Transverse colon (tissue), 4 donors: ENCODE measurements around the gene WIPF1. TPM values are rescaled to one million over a fixed set of nuclear protein-coding genes. Genes with fewer than 3 reads are reported as not detected.

Experiments used
- DNase-seq: peaks from one replicate; pipeline ENCODE4 v3.0.0-alpha.2; 2019
- H3K27ac ChIP-seq, 4 donors: fragments of 200-600 bp; sonication (generic); 2 replicates each; pipeline ENCODE4 v1.5.1; 2016 to 2018; ENCODE audit warnings: inconsistent platforms in 4 of 4
- H3K27me3 ChIP-seq: fragments of 200-600 bp; sonication (generic); 2 replicates; pipeline ENCODE4 v1.5.1; 2017; ENCODE audit warnings: inconsistent platforms
- H3K36me3 ChIP-seq, 4 donors: fragments of 200-600 bp; sonication (generic); 2 replicates each; pipeline ENCODE4 v1.5.1; 2017 to 2019; ENCODE audit warnings: inconsistent platforms in 4 of 4
- H3K4me1 ChIP-seq, 4 donors: fragments of 200-600 bp; sonication (generic); 2 replicates each; pipeline ENCODE4 v1.5.1; 2017 to 2020; ENCODE audit warnings: inconsistent platforms in 4 of 4
- H3K4me3 ChIP-seq, 4 donors: fragments of 200-600 bp; sonication (generic); 1 replicate in 1 of 4; 2 replicates in 3 of 4; pipeline versions ENCODE4 v1.5.1 to v1.6.1; 2017 to 2019; ENCODE audit warnings: inconsistent platforms in 4 of 4
- H3K9me3 ChIP-seq, 2 donors: fragments of 200-600 bp; sonication (generic); 2 replicates each; pipeline ENCODE4 v1.5.1; 2017 to 2019; ENCODE audit warnings: inconsistent platforms in 2 of 2
- EP300 ChIP-seq: sonication (generic); formaldehyde crosslinking; IDR thresholded peaks from one replicate; pipeline ENCODE4 v1.6.1; 2017; ENCODE audit warnings: antibody characterized with exemption, low read depth
- POLR2A ChIP-seq: fragments of 450-650 bp; IDR thresholded peaks from one replicate; pipeline ENCODE4 v1.6.1; 2016; ENCODE audit warnings: antibody characterized with exemption, mild to moderate bottlenecking, moderate library complexity
- POLR2AphosphoS5 ChIP-seq, 3 donors: sonication (generic); formaldehyde crosslinking; IDR thresholded peaks; one replicate each; pipeline ENCODE4 v1.6.1; 2016; ENCODE audit warnings: antibody characterized with exemption in 3 of 3
- WGBS, 2 donors: methylation state at CpG; one replicate each; pipeline ENCODE4 v1.1.5; 2018; ENCODE audit warnings: low coverage in 1 of 2; 5-methylcytosine and 5-hydroxymethylcytosine counted together
- in situ Hi-C, 4 donors: fragments of 200-750 bp; cut with MboI; loops; one replicate each; pipeline versions ENCODE4 v1.15.0 to v1.15.1; 2017; ENCODE audit warnings: low sequenced_read_pairs in 3 of 4, low pct_ligation_motif_present in 1 of 4, low pct_unique_long_range_greater_than_20kb in 1 of 4
- intact Hi-C: fragments of 100-400 bp; cut with DNase I; formaldehyde crosslinking; loops from one replicate; pipeline ENCODE4 v1.15.1; 2023; ENCODE audit warnings: low total_unique reads
- total RNA-seq, 4 donors: library from RNA; depleted of rRNA; stranded (reverse); fragments of >200 nt; gene quantifications; one replicate each; pipeline ENCODE4 v1.1.0, GENCODE V29; 2016
- TF ChIP-seq, protein P1 (sequence below), 5 experiments: fragments of 200-600 bp in 3 of 5; fragments of 450-650 bp in 2 of 5; sonication (generic) in 3 of 5; IDR thresholded peaks; 1 replicate in 2 of 5; 2 replicates in 3 of 5; pipeline ENCODE4 v1.5.1; 2016 to 2017; ENCODE audit warnings: antibody characterized with exemption in 5 of 5, inconsistent platforms in 3 of 5, mild to moderate bottlenecking in 2 of 5, moderate library complexity in 1 of 5

Gene WIPF1
- total RNA-seq, 4 donors from 2014 or later: 8.5 to 32.6 (median 16.1) TPM

DNA sequence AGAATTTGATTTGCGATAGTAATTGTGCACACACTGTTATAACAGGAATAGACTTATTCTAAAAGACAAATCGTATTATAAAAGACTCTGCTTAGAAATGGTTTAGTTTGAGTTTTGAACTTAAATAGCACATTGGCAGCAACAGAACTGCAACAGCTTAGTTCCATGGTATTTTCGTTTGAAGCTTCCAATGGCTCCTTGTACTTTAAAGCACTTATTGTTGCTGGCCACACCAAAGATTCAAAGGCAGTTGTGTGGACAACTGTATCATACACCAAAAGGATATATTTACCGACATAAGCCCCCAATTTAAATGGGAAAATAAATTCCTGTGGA lies 627 bp downstream of the WIPF1 start:
- no peak for DNase-seq

DNA sequence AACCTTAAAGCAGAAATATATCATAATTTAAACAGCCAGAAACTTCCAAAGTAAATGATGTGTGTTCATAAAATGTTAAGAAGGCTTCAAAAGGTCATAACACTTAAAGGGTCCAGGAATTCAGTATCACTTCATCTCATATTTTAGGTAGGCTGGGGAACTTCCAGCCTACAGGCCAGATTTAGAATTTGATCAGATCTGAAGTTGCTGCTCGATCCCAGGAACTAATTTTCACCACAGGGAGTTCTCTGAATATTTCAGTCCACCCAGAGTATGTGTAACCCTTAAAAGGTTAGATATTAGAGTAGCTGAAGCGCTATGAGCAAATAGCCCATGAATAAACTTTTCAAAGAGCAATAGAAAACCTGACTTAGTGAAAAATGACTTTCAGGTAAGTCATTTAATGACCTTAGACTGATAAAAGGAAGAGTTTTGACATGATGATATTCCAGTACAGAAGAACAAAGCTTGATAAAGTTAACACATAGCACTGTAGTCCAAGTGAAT lies 1.7 kb downstream of the WIPF1 start:
- H3K27ac ChIP-seq: peak overlapping the region; percentile 81 to 84 (median 83)
- no peaks in the 10 kb centered on the region for H3K9me3 ChIP-seq
- in situ Hi-C loops (loop anchor here in 1 of 4 donors (25.0 kb wide), 1 partner anchor 91 kb away; no protein-coding TSS in a partner anchor), intact Hi-C loops (no loop called here)
- 60 to 88% methylated on average over 1 to 2 of the region's 2 CpGs for WGBS, 2 donors
- no peaks in the 10 kb centered on the region for H3K27me3 ChIP-seq
- H3K36me3 ChIP-seq: no peaks in the 10 kb centered on the region
- TF ChIP-seq, protein P1, sequence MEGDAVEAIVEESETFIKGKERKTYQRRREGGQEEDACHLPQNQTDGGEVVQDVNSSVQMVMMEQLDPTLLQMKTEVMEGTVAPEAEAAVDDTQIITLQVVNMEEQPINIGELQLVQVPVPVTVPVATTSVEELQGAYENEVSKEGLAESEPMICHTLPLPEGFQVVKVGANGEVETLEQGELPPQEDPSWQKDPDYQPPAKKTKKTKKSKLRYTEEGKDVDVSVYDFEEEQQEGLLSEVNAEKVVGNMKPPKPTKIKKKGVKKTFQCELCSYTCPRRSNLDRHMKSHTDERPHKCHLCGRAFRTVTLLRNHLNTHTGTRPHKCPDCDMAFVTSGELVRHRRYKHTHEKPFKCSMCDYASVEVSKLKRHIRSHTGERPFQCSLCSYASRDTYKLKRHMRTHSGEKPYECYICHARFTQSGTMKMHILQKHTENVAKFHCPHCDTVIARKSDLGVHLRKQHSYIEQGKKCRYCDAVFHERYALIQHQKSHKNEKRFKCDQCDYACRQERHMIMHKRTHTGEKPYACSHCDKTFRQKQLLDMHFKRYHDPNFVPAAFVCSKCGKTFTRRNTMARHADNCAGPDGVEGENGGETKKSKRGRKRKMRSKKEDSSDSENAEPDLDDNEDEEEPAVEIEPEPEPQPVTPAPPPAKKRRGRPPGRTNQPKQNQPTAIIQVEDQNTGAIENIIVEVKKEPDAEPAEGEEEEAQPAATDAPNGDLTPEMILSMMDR (IDR thresholded peaks at IDR 0.05): no peak
- peak; percentile 4 for TF ChIP-seq POLR2A
- H3K4me3 ChIP-seq: peak overlapping the region in 3 of 4 donors; percentile 10 to 37 (median 18)
- DNase-seq: no peak
- H3K4me1 ChIP-seq: peaks cover 5 to 53% (median 16%) of the 10 kb centered on the region in 4 donors

More for the DNA sequence above, 627 bp downstream of the WIPF1 start:
- Histone ChIP-seq H3K9me3 (no peaks in the 10 kb centered on the region), H3K27me3 (no peaks in the 10 kb centered on the region), H3K27ac (peak overlapping the region; percentile 81 to 84 (median 83)), H3K36me3 (no peaks in the 10 kb centered on the region), H3K4me3 (peak overlapping the region in 3 of 4 donors; percentile 10 to 37 (median 18)), H3K4me1 (peaks cover 5 to 50% (median 16%) of the 10 kb centered on the region in 4 donors)
- intact Hi-C loops: no loop called here
- in situ Hi-C loops: loop anchor here in 1 of 4 donors (25.0 kb wide), 1 partner anchor 90 kb away; no protein-coding TSS in a partner anchor
- TF ChIP-seq POLR2AphosphoS5 (IDR thresholded peaks at IDR 0.05) (no peak), EP300 (no peak), POLR2A (no peak)
- TF ChIP-seq, protein P1 (IDR thresholded peaks at IDR 0.05): no peak
- 43 to 53% methylated on average over 4 of the region's 4 CpGs for WGBS, 2 donors

- in situ Hi-C loops: loop anchor here in 1 of 4 donors (25.0 kb wide), 1 partner anchor 92 kb away; no protein-coding TSS in a partner anchor
These were observed 2.3 kb downstream of the WIPF1 start for GRCh38 chr2:174595116-174595809.

DNA sequence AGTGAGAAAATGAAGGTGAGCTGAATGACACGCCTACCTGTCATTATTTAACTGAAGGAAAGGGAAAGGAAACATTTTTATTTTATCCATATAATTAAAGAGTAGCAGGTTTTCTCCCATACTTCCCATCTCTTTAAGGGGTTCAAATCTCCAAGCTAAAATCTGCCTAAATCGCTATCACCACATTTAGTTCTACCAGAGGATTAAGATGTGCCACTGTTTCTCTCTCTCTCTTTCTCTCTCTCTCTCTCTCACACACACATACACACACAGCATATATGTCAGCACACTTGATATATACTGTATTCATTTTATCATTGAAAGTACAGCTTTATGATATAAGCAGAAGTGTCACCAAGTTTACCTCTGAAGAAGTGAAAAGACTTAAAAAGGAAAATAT lies 3.1 kb downstream of the WIPF1 start:
- no peak overlapping the region for H3K4me3 ChIP-seq
- H3K9me3 ChIP-seq: no peaks in the 10 kb centered on the region
- WGBS, 2 donors: 62 to 90% methylated on average over 2 of the region's 2 CpGs
- in situ Hi-C loops: loop anchor here in 1 of 4 donors (25.0 kb wide), 1 partner anchor 93 kb away; no protein-coding TSS in a partner anchor
- intact Hi-C loops: no loop called here
- peaks cover 5 to 51% (median 16%) of the 10 kb centered on the region in 4 donors for H3K4me1 ChIP-seq
- TF ChIP-seq EP300 (no peak), POLR2A (no peak), POLR2AphosphoS5 (IDR thresholded peaks at IDR 0.05) (no peak)
- TF ChIP-seq, protein P1 (IDR thresholded peaks at IDR 0.05): no peak
- no peaks in the 10 kb centered on the region for H3K36me3 ChIP-seq
- DNase-seq: no peak
- H3K27ac ChIP-seq: peak overlapping the region; percentile 81 to 84 (median 83)
- no peaks in the 10 kb centered on the region for H3K27me3 ChIP-seq

More at GRCh38 chr2:174595116-174595809, 2.3 kb downstream of the WIPF1 start:
- 62 to 79% methylated on average over 3 of the region's 3 CpGs for WGBS, 2 donors
- peak overlapping the region in 1 of 4 donors; percentile 37 for H3K4me3 ChIP-seq
- H3K36me3 ChIP-seq: no peaks in the 10 kb centered on the region
- no peaks in the 10 kb centered on the region for H3K9me3 ChIP-seq
- H3K27ac ChIP-seq: peak overlapping the region; percentile 81 to 84 (median 83)
- TF ChIP-seq, protein P1 (IDR thresholded peaks at IDR 0.05): no peak
- TF ChIP-seq EP300 (no peak), POLR2A (no peak), POLR2AphosphoS5 (IDR thresholded peaks at IDR 0.05) (no peak)
- intact Hi-C loops: no loop called here
- no peak for DNase-seq
- peaks cover 5 to 56% (median 16%) of the 10 kb centered on the region in 4 donors for H3K4me1 ChIP-seq
- no peaks in the 10 kb centered on the region for H3K27me3 ChIP-seq
